ENCODE results near the gene TRUB2. TPM values are rescaled to one million over a fixed set of nuclear protein-coding genes. Genes with fewer than 3 reads are reported as not detected.

The TRUB2 gene
- total RNA-seq, 1 experiment from 2014 or later, result 31.8 TPM

DNA sequence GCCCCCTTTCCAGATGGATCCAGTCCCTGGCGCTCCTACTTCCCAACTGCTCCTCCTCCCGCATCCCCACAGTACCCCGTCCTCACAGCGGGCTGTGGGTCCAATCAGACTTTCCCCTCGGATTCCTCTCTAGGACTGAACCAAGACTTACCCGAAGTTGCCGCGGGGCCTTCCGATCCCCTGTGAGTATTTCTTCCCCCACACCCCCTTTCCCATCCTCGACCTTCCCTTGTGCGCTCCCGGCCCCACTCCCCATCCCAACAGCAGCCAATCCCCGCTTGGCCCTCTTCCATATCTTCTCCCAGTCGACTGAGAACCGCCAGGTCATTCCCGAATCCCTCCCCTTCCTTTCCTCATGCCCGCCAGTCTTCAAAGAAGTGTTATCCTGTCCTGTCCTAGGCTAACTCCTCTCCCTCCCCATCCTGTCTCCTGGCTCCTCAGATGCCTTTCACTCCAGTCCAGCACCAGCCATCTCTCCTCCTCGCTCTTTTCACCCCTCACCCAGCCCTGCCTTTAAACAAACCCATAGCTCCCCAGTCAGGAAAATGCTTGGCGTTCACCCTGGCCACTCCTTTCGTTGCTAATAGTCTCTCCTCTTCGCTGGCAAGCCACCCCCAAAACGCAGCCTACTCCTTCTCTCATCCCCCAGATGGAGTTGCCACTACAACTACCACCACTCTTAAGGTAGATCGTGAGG is 45.5 kb downstream of the TRUB2 start:
- peak; percentile 39 for DNase-seq (ENCODE audit: low spot score)
- in situ Hi-C loops (cut with HindIII; ENCODE audit: low sequenced_read_pairs), result no loop called here

DNA sequence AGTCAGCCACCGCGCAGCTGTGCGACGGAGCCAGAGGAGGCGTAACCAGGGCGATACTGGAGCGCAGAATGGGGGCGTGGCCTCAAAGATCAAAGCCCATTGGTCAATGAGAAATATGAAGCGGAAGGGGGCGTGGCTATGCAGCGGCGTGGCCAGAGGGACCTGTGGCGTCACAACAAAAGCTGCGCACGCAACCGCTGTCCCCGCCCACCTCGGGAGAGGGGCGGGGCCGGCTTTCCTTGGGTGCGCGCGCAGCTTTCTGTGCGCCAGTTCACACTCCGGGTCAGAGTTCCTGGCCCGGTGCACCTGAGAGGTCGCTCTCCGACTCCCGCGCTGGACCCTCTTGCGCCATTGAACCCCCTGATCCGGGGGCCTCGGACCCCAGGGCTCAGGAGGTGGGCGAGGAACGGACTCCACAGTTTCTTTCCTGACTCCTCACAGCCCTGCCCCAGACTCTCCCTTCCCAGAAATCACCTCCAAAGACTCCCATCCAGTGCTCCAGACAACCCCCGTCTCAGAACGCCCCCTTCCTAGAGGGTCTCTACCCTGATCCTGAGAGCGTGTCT is 46.2 kb downstream of the TRUB2 start, which contains the start of gene SWI5:
SWI5 (plus strand) TSS at position 269 of the 566 bp plus-strand sequence.
- in situ Hi-C loops (cut with HindIII; ENCODE audit: low sequenced_read_pairs), result no loop called here
- peak; percentile 99 for DNase-seq (ENCODE audit: low spot score)

DNA sequence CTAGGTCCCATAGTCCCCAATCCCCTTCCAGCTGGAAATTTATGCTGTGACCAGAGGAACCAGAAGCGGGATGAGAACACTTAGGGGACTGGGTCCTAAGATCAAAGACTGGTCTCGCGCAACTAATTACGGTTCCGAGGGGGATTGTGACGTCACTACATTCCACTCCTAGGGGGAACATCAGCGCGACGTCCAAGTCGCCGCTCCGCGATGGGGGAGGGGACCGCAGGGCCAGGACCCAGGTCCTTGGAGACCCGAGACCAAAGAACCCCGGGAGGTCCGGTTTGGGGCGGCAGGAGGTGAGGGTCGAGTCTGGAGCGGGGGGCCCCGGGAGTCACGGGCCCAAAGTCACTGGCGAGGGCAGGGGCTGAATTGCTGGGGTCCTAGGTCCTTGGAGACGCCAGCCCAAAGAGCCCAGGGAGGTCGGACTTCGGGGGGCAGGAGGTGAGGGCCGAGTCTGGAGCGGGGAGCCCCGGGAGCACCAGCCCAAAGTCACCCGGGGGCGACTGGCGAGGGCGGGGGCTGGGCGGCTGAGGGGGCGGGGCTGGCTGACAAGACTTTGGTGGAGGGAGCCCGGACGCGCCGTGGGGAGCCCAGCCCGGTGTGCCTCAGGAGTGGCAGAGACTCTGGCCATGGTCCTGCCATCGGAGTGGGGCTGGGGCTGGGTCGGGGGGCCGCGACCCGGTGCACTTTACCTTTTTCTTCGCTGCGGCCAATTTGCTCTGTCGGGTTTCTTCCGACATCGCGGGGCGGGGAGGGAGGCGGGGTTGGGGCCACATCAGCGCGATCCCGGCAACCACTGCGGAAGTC is 46.8 kb downstream of the TRUB2 start, which contains the start of gene GOLGA2:
GOLGA2 (minus strand) TSS at position 810 of the 810 bp plus-strand sequence; CDS start at position 779, 31 bp downstream.
- in situ Hi-C loops (cut with HindIII; ENCODE audit: low sequenced_read_pairs), result no loop called here
- DNase-seq (ENCODE audit: low spot score), result peak; percentile 19

DNA sequence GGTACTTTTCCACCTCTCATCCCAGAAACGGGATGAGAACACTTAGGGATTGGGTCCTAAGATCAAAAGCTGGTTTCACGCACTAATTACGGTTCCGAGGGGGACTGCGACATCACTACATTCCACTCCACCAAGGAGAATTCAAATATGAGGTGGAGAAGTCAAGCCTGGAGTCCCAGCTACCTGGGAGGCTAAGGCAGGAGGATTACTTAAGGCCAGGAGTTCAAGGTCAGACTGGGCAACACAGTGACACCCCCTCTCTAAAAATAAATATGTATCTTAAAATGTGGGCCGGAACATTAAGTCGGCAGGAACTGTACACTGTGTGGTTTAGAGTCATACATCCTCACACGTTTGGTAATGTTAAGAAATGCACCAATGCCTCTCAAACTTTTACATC is 48.0 kb downstream of the TRUB2 start:
- DNase-seq (ENCODE audit: low spot score), result no peak
- in situ Hi-C loops (cut with HindIII; ENCODE audit: low sequenced_read_pairs), result no loop called here

DNA sequence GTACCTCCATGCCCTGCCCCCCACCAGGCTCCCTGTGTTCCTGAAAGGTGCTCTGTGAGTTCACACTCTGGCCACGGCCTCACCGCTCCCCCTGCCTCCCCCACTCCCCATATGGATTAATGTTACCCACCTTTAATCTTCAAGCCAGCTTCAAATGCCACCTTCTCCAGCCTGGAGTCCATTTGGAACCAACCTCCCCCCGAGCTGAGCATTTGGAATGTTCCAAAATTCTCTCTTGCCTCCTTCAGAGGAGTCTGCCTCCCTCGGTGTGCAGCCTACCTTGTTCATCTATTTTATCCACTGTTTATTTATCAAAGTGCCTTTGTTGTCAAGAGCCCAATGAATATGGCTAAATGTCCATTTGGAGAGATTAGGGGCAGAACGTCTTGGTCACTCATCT is 50.7 kb downstream of the TRUB2 start:
- in situ Hi-C loops (cut with HindIII; ENCODE audit: low sequenced_read_pairs), result no loop called here
- DNase-seq (ENCODE audit: low spot score), result no peak

DNA sequence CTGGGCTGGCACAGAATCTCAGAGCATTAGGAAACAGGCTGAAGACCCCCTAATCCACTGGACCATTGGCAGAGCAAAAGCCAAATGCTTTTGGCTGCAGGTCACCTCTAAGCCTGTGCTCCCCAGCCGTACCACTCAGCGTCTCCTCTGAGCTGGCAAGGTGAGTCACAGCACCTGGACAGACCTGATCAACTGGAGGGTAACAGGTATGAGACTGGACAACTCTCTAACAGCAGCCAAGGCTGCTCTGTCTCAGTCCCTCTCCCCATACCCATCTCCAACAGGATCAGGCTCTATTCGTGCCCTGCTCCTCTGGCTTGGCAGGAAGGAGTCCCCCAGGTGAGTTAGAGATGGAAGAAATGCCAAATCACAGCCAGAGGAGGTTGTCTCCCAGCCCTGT is 51.1 kb downstream of the TRUB2 start:
- in situ Hi-C loops (cut with HindIII; ENCODE audit: low sequenced_read_pairs), result no loop called here
- DNase-seq (ENCODE audit: low spot score), result no peak

DNA sequence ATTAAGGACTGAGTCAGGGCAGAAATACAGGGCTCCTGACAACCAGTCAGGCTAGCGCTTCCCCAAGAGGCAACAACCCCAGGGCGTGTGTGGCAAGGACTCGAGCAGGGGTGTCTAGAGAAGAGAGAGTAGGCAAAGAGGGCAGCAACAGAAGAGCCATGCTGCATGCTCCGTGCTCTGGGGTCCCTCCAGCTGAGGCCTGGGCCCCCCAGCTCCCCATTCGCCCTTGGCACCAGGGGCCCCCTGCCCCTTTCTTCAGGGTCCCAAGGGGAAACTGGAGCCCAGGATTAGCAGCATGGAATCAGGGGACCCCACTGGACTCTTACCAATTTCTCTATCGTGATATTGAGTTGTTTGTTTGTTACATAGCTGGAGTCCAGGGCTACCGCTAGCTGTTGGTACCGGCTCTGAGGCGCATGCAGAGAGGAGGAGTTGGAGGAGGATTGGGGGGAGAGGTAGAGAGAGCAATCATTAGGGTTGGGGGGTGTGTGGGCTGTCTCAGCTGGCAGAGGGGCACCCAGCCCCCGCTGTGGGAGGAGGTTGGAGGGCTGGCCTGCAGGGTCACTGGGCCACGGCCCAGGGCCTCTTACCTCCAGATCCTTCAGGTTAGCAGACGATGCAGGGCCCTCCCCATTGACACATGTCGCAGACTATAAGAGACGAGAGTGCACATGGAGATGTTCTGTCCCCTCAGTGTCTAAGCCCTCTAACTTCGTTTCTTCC is 55.2 kb downstream of the TRUB2 start:
- in situ Hi-C loops (cut with HindIII; ENCODE audit: low sequenced_read_pairs), result no loop called here
- no peak for DNase-seq (ENCODE audit: low spot score)

DNA sequence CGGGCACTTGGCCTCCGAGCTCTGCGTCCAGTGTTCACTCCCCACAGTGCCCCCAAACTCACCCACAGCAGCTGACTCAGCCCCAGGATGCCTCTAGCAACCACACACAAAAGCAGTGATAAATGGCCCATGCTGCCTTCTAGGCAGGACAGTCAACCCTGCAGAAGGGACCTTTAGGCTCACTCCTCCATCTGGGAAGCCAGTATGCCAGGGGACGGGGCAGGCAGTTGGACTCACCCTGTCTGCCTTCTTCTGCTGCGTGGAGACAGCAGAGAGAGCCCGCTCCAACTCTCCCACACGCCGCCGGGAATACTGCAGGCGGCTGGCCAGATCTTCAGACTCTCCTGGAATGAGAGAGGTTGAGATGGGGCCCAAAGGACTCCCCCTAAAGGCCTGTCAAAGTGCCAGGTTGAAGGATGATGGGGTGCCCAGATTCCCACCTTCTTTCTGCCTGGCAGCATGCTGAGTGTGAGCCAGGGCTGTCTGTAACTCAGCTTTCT is 56.8 kb downstream of the TRUB2 start:
- DNase-seq (ENCODE audit: low spot score), result no peak

DNA sequence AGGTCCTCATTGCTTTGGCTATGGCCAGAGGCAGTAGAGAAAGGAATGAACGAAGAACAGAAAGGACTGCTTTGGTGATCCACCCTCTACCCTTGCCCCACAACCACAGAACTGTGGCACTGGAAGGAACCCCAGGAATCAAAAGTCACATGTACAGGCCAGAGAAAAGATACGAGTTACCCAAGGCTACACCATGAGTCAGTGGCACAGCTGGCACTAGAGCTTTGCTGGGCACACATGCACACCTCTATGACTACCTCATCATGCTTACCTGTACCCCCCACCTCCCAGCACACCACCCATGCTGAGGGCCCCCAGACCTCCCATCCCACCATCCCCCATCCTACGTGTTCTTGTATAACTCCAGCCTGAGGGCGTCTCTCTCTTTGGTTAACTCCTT is 59.6 kb downstream of the TRUB2 start:
- DNase-seq (ENCODE audit: low spot score), result no peak
- in situ Hi-C loops (cut with HindIII; ENCODE audit: low sequenced_read_pairs), result no loop called here

More for the DNA sequence above, 56.8 kb downstream of the TRUB2 start:
- in situ Hi-C loops (cut with HindIII; ENCODE audit: low sequenced_read_pairs), result no loop called here

DNA sequence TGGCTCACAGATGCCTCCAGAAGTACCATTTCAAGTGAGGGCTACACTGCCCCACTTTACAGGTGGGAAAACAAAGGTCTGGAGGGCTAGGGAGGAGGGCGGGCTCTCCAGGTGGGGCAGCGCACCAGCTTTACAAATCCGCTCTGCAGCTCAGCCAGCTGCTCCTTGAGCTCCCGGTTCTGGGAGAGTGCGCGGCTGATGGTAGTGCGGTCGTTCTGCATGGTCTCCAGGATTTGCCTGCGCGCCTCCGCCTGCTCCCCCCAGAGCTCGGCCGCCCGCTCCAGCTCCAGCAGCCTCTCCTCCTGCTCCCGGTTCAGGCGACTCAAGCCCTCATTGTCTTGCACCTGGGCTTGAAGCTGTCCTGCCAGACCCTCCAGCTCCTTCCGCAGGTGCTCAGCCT is 61.9 kb downstream of the TRUB2 start:
- in situ Hi-C loops (cut with HindIII; ENCODE audit: low sequenced_read_pairs), result no loop called here
- no peak for DNase-seq (ENCODE audit: low spot score)

DNA sequence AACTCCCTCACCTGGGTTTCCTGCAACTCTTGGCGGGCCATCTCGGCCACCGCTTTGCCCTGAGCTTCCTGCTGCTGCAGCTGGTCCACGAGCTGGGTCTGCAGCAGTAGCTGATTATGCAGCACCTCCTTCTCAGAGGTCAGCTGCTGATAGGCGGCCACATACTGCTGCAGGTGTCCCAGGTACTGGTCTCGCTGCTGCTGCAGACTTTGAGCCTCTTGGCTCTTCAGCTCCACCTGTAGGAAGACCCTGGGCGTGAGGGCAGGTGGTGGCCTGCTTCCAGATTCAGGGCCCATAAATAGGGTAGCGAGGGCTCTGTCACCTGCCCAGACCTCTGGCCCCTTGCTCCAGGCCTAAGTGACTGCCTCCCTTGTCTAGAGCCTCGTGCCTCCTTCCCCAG is 63.1 kb downstream of the TRUB2 start:
- in situ Hi-C loops (cut with HindIII; ENCODE audit: low sequenced_read_pairs), result no loop called here

DNA sequence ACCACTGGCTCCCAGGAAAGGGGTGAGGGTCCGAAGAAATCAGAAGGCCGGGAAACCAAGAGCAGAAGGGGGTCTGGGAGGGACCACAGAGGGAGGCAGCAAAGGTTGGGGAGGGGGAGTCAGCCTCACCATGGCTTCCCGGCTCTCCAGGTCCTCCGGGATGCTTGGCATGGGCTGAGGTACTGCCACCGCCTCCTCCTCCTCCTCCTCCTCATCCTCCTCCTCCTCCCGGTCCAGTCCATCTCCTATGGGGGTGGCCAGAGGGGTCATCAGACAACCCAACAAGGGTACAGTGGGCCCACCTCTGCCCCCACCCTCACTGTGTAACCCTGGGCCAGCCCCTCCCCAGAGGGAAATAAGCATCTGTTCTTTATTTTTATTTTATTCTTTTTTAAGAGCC is 63.9 kb downstream of the TRUB2 start:
- no peak for DNase-seq (ENCODE audit: low spot score)
- in situ Hi-C loops (cut with HindIII; ENCODE audit: low sequenced_read_pairs), result no loop called here

More for the DNA sequence above, 63.1 kb downstream of the TRUB2 start:
- no peak for DNase-seq (ENCODE audit: low spot score)

DNA sequence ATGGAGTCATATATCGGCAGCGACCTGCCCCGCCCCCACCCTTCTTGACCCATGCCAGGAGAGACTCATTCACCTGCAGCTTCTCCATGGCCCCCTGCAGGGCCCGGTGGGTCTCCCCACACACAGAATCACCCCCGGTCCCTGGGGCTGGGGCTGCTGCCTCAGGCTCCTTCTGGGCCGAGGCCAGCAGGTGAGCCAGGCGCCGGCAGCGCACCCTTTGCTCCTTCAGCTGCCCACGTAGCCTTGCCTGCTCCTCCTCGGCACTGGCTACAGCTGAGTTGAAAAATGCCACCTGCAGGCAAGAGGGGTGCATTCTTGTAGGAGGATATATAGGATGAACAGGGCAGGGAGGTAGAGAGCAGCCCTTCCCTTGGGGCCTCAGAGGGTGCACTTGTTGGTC is 64.3 kb downstream of the TRUB2 start:
- in situ Hi-C loops (cut with HindIII; ENCODE audit: low sequenced_read_pairs), result no loop called here
- no peak for DNase-seq (ENCODE audit: low spot score)

DNA sequence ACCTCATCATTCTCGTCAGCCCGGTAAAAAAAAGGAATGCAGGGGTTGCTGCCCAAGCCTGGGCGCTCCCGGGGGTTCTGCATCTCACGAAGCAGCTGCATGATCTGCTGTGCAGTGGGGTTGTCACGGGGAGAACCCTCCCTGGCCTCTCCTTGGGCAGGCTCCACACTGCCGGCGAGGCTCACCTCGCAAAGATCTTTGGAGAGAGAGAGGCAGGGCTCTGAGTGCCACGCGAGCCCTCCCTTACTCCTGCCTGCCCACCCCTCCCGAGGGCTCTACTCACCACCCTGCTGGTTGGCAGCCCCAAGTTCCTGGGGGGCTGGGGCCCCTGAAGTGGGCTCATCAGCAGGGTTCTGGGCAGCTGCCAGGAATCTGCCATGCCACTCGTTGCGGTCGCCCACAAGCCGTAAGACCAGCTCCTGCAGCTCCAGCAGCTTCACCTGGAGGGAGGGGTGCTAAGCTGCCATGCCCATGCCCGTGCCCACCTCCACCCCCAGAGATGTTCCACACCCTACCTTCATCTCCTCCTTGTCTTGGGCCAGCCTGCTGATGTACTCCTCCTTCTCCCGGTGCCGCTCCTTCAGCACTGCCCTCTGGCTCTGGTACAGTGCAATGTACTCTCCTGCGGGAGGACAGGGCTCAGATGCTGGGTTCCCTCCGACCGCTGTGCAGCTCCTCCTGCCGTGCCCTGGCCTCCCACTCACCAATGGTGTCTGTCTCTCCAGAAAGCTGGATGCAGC is 65.0 kb downstream of the TRUB2 start:
- in situ Hi-C loops (cut with HindIII; ENCODE audit: low sequenced_read_pairs), result no loop called here
- DNase-seq (ENCODE audit: low spot score), result peak; percentile 83

Other genes with a start within 250 kb of the TRUB2 start
- 85.7 and 122 TPM in 2 replicates for gene PTGES2, start 194.7 kb downstream of the TRUB2 start, total RNA-seq (2014; rRNA removed; shearing (Covaris generic))
- gene LCN2, start 173.0 kb downstream of the TRUB2 start, total RNA-seq (2014; rRNA removed; shearing (Covaris generic)), result 13.5 TPM in 1 of 2 replicates, not detected in the other
- gene BBLN, start 162.2 kb downstream of the TRUB2 start, total RNA-seq (2014; rRNA removed; shearing (Covaris generic)), result 121 and 125 TPM in 2 replicates
- gene CIZ1, start 130.9 kb downstream of the TRUB2 start, total RNA-seq (2014; rRNA removed; shearing (Covaris generic)), result 13.7 and 17.5 TPM in 2 replicates
- 5.5 and 6.1 TPM in 2 replicates for gene DNM1, start 119.1 kb downstream of the TRUB2 start, total RNA-seq (2014; rRNA removed; shearing (Covaris generic))
- 32.9 and 37.9 TPM in 2 replicates for gene GOLGA2, start 46.4 kb downstream of the TRUB2 start, total RNA-seq (2014; rRNA removed; shearing (Covaris generic))
- 25.9 and 31.0 TPM in 2 replicates for gene SWI5, start 46.2 kb downstream of the TRUB2 start, total RNA-seq (2014; rRNA removed; shearing (Covaris generic))
- gene COQ4, start 392 bp upstream of the TRUB2 start, total RNA-seq (2014; rRNA removed; shearing (Covaris generic)), result 35.0 and 44.3 TPM in 2 replicates
- gene SLC27A4, start 18.1 kb upstream of the TRUB2 start, total RNA-seq (2014; rRNA removed; shearing (Covaris generic)), result 48.7 and 49.0 TPM in 2 replicates
- gene URM1, start 48.9 kb upstream of the TRUB2 start, total RNA-seq (2014; rRNA removed; shearing (Covaris generic)), result 58.2 and 61.5 TPM in 2 replicates
- gene CERCAM, start 98.4 kb upstream of the TRUB2 start, total RNA-seq (2014; rRNA removed; shearing (Covaris generic)), result 10.6 and 11.9 TPM in 2 replicates
- gene ODF2, start 133.6 kb upstream of the TRUB2 start, total RNA-seq (2014; rRNA removed; shearing (Covaris generic)), result 52.9 and 60.7 TPM in 2 replicates
- 37.0 and 38.3 TPM in 2 replicates for gene GLE1, start 182.3 kb upstream of the TRUB2 start, total RNA-seq (2014; rRNA removed; shearing (Covaris generic))
- gene SPTAN1, start 230.1 kb upstream of the TRUB2 start, total RNA-seq (2014; rRNA removed; shearing (Covaris generic)), result 99.1 and 103 TPM in 2 replicates